Kidney tubule cell (primary cell): ENCODE measurements around the gene PCDH9.

Experiments used
- DNase-seq: peaks from one replicate; pipeline ENCODE4 v3.0.0-alpha.2; 2018; ENCODE audit warnings: low spot score

The PCDH9 gene

DNA sequence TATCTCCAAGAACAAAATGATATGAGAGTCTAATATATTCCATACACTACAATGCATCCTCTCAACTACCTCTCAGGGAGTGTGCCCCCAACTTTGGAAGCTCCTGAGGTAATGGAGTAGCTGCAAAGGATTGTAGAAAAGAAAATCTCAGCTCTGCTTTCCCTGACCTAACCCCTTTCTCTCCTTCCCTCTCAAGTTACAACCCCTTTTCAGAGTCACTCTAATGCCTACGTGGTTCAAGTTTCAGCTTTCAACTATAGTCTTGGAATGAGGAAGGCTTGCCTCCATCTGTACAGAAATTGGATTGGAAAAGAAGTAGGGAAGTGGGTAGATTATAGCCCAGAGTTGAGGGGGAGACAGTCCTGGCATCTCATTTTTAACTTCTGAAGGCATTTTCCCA is 256.0 kb downstream of the PCDH9 start:
- DNase-seq: no peak

DNA sequence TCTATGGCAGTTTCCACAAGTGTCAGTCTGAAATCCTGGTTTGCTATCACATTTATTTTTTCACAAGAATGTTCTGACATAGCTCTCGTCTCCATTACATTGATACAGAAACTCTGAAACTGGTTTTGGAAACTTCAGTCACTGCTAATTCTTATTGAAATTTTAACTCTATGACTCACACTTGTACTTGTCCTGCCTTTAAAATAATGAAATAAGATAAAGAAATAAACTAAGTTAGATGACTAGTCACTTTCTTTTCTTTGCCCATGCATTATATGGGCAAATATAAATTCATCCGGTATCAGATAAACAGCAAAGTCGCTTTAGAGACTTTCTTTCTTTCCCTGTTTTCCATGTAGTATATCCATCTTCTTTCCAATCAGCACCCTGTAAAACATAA is 257.5 kb downstream of the PCDH9 start:
- no peak for DNase-seq

- DNase-seq: no peak
These were observed 259.1 kb downstream of the PCDH9 start for GRCh38 chr13:66971004-66971403.

- no peak for DNase-seq
These were observed 260.8 kb downstream of the PCDH9 start for GRCh38 chr13:66969291-66969690.

GRCh38 chr13:66967811-66968597 is 262.1 kb downstream of the PCDH9 start:
- no peak for DNase-seq

DNA sequence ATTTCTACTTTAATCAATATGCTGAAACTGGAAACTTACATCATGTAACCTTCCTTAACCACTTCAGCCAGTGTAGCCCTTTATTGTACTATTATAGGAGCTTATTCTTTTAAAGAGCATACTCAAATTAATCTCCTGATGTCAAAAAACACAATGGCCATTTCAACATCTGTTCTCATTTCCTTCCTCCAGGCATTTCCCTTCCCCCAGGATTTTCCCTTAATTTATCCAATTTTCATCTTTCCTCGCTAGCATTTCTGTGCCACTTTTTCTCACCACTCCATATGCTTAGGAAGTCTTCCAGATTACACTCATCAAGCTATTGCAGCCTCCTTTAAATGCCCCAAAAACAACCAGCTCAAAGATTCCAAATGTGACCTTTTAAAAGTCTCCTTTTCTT is 265.0 kb downstream of the PCDH9 start:
- no peak for DNase-seq

DNA sequence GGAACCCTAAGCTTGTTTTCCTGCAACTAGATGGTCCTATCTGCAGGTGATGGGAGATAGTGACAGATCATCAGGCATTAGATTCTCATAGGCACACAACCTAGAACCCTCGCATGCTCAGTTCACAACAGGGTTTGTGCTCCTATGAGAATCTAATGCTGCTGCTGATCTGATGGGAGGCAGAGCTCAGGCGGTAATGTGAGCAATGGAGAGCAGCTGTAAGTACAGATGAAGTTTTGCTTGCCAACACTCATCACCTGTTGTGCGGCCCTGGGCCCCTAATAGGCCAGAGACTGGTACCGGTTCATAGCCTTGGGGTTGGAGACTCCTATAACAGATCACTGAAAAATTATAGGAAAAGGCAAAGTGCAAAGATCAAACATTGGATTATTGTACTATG is 267.2 kb downstream of the PCDH9 start:
- DNase-seq: no peak

DNA sequence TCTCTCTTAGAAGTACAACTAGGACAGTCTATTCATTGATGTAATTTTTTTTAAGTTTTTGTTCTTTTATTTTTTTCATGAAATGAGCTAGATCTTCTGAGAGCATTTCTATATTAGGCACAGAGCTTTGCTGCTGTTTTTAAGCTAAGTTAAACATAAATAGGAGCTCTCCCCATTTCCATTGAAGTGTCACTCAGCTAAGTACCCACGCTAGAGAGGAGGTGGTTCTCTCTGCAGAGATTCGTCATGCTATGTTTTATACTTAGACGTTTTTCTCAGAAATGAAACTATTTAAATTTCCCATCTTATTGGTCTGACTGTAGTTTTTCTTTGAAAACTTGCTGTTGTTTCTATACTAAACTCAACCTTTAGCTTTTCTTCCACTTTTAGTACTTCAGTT is 271.5 kb downstream of the PCDH9 start:
- no peak for DNase-seq

- DNase-seq: no peak
These were observed 277.6 kb downstream of the PCDH9 start for GRCh38 chr13:66952507-66952906.

DNA sequence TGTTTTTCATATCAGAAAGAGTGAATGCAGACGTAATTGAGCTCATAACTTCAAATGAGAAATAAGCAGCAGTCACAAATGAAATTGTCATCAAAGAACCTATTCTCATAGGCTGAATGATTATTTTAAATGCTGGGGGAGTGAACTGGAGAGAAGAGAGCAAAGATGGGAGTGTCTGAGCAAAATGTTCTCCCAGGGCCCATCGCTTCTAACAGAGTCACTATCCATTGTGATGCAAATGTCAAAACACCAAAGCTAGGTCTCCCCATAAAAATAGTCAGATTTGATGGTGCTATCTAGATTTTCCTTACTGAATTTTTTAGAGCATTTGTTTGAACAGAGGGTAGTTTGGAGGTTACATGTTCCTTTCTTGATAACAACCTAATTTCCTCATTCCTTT is 278.7 kb downstream of the PCDH9 start:
- no peak for DNase-seq

DNA sequence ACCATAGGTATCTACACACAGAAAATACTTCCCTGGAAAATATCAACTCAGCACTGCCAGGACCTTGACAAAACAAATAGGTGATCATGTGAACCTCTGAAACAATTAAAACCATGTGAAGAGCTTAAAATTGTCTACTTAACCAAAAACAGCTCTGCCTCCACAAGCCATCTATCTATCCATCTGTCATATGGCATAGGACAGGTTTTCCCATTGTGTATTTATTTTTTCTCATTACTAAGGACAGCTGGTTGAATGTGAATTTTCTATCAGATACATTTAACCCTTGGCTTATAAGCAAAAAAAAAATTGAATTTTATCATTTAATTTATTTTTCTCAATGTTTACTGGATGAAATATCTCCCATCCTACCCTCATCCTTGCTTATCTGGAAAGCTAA is 279.5 kb downstream of the PCDH9 start:
- no peak for DNase-seq

GRCh38 chr13:66948910-66949309 is 281.2 kb downstream of the PCDH9 start:
- DNase-seq: no peak

- no peak for DNase-seq
These were observed 286.6 kb downstream of the PCDH9 start for GRCh38 chr13:66943530-66943929.

GRCh38 chr13:66940113-66940512 is 290.0 kb downstream of the PCDH9 start:
- DNase-seq: peak; percentile 6

DNA sequence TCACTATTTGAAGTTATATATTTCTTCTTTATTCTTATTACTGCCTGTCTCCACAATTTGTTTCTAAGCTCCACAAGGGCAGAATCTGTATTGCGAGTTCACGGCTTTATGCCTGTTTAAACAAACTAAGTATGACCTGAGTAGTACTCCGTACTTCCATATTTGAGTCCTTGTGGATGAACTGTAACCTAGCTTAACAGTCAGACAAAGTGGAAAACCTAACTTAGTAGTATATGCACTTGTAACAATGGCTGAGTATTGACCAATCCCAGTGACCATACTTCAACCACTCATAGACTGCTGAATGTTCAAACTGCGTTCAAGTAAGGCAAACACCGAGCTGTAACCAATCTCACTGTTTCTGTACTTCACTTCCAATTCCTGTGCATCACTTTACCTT is 292.7 kb downstream of the PCDH9 start:
- no peak for DNase-seq

- peak; percentile 97 for DNase-seq
These were observed 296.1 kb downstream of the PCDH9 start for GRCh38 chr13:66933994-66934393.

- DNase-seq: peak; percentile 4
These were observed 296.6 kb downstream of the PCDH9 start for GRCh38 chr13:66933527-66933926.

GRCh38 chr13:66927562-66927961 is 302.6 kb downstream of the PCDH9 start:
- no peak for DNase-seq

DNA sequence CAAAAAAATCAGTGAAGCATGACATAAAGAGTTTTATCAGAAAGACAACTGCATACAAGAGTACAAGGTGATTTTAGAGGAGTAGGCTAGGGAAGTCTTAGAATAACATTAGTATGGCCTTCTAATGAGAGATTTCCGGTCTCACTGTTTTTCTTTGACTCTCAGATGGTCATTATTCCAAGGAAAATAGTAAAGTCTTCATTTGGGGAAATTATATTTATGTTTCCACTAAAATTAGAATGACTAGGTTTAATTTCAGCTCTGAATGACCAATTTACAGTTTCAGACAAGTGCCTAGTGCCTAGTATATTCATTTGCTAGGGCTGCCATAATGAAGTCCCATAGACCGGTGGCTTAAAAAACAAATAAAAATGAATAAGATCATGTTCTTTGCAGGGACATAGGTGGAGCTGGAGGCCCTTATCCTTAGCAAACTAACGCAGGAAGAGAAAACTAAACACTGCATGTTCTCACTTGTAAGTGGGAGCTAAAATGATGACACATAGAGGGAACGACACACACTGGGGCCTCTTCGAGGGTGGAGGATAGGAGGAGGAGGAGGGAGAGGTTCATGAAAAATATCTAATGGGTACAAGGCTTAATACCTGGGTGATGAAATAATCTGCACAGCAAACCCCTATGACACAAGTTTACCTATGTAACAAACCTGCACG is 303.1 kb downstream of the PCDH9 start:
- DNase-seq: no peak

DNA sequence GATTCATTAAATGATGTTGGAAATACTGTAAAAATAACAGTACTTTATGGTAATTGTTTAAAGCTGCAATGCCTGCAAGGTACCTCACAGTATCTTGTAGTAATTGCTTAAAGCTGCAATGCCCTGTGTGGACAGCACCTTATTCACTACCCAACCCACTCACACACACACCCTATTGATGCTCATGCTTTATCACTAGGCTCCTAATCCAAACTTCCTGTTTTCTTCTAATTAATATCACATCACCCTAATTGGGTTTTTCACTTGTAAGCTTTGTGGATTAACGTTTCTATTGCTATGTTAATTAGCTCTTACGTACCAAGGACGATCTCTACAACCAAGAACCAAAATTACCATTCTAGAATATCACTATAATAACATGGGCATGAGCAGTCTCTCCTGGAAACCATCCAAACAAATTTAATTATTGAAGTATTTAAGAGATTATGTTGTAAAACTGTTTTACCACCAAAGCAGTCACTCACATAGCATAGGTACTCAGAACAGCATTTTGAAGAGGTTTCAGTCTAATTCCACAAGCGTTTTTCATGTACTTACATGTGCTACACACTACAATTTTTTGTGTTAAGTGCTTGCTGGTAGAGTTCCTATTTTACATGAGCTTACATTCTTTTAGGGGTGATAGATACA is 303.8 kb downstream of the PCDH9 start:
- no peak for DNase-seq

- DNase-seq: peak; percentile 45
These were observed 307.7 kb downstream of the PCDH9 start for GRCh38 chr13:66922444-66922843.

- DNase-seq: no peak
These were observed 308.7 kb downstream of the PCDH9 start for GRCh38 chr13:66921437-66921836.

DNA sequence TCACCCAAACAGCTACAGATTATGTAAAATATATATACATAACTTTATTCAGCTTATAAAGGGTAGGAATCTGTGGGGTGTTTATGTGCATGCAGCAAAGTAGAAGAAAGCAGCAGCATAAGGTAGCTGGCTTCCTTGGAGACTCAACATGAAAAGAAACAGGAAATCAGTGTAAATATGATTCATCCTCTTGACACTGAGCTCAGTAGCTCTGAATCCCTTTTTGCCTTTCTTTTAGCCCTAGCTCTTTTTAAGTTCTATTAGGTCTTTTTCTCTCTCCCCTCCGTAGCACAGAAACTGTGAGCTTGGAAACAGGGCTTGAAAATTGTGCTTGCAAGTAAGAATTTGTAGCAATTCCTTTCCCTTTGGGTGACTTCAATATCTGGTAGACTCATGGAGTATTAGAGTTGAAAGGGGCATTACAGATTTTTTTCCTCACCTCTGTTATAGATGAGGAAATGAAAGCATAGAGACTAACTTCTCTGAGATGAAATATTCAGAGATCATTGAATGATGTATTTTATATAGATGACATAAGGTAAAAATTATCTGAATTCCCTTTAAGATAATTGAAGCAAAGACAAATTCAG is 314.4 kb downstream of the PCDH9 start:
- peak; percentile 59 for DNase-seq
